ENCODE results near the gene PDZRN4. TPM values are rescaled to one million over a fixed set of nuclear protein-coding genes. Genes with fewer than 3 reads are reported as not detected.

Gene PDZRN4
- total RNA-seq, 1 experiment from 2014 or later: not detected

GRCh38 chr12:41530441-41530840, 342.3 kb downstream of the PDZRN4 start:
- ChIA-PET POLR2A (no interaction called here), CTCF (no interaction called here)
- intact Hi-C loops (cut with micrococcal nuclease; ENCODE audit: unreplicated experiment): no loop called here

GRCh38 chr12:41531147-41531829, 343.2 kb downstream of the PDZRN4 start:
- TF ChIP-seq, protein P1, sequence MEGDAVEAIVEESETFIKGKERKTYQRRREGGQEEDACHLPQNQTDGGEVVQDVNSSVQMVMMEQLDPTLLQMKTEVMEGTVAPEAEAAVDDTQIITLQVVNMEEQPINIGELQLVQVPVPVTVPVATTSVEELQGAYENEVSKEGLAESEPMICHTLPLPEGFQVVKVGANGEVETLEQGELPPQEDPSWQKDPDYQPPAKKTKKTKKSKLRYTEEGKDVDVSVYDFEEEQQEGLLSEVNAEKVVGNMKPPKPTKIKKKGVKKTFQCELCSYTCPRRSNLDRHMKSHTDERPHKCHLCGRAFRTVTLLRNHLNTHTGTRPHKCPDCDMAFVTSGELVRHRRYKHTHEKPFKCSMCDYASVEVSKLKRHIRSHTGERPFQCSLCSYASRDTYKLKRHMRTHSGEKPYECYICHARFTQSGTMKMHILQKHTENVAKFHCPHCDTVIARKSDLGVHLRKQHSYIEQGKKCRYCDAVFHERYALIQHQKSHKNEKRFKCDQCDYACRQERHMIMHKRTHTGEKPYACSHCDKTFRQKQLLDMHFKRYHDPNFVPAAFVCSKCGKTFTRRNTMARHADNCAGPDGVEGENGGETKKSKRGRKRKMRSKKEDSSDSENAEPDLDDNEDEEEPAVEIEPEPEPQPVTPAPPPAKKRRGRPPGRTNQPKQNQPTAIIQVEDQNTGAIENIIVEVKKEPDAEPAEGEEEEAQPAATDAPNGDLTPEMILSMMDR (IDR thresholded peaks at IDR 0.05; ENCODE audit: insufficient read depth in 1 of 2, low read depth in 1 of 2, low read length in 1 of 2, severe bottlenecking in 1 of 2, unreplicated experiment in 1 of 2): no peak
- Mint-ChIP-seq H3K9me3 (ENCODE audit: unreplicated experiment) (no peaks in the 10 kb centered on the region), H3K36me3 (ENCODE audit: insufficient read depth, unreplicated experiment) (no peaks in the 10 kb centered on the region), H3K4me1 (ENCODE audit: low read depth, unreplicated experiment) (no peaks in the 10 kb centered on the region), H3K27me3 (ENCODE audit: insufficient read depth, unreplicated experiment) (peaks cover 8% of the 10 kb centered on the region), H3K4me3 (ENCODE audit: unreplicated experiment) (no peak overlapping the region), H3K27ac (ENCODE audit: unreplicated experiment) (no peak overlapping the region)
- no peak overlapping the region for H3K4me3 ChIP-seq (ENCODE audit: low read depth, low read length)
- BruUV-seq (replicated peaks): no TSS peak
- DNase-seq: no peak
- no peaks in the 10 kb centered on the region for H3K9me3 ChIP-seq
- POLR2A ChIA-PET: no interaction called here
- no peaks in the 10 kb centered on the region for H3K4me1 ChIP-seq
- intact Hi-C loops (cut with micrococcal nuclease; ENCODE audit: unreplicated experiment): no loop called here
- CTCF ChIA-PET: no interaction called here
- no peaks in the 10 kb centered on the region for H3K36me3 ChIP-seq (ENCODE audit: control insufficient read depth, insufficient read depth, low read length)
- H3K27me3 ChIP-seq (replicated peaks; ENCODE audit: control insufficient read depth, insufficient read depth, low read length): no peaks in the 10 kb centered on the region

More at GRCh38 chr12:41530441-41530840, 342.3 kb downstream of the PDZRN4 start:
- Mint-ChIP-seq H3K4me3 (ENCODE audit: unreplicated experiment) (no peak overlapping the region), H3K4me1 (ENCODE audit: low read depth, unreplicated experiment) (no peaks in the 10 kb centered on the region), H3K9me3 (ENCODE audit: unreplicated experiment) (no peaks in the 10 kb centered on the region), H3K27ac (ENCODE audit: unreplicated experiment) (no peak overlapping the region), H3K36me3 (ENCODE audit: insufficient read depth, unreplicated experiment) (no peaks in the 10 kb centered on the region), H3K27me3 (ENCODE audit: insufficient read depth, unreplicated experiment) (peaks cover 6% of the 10 kb centered on the region)
- no peaks in the 10 kb centered on the region for H3K36me3 ChIP-seq (ENCODE audit: control insufficient read depth, insufficient read depth, low read length)
- H3K4me3 ChIP-seq (ENCODE audit: low read depth, low read length): no peak overlapping the region
- H3K4me1 ChIP-seq: no peaks in the 10 kb centered on the region
- no peaks in the 10 kb centered on the region for H3K27me3 ChIP-seq (replicated peaks; ENCODE audit: control insufficient read depth, insufficient read depth, low read length)
- BruUV-seq (replicated peaks): no TSS peak
- DNase-seq: no peak
- no peaks in the 10 kb centered on the region for H3K9me3 ChIP-seq
- TF ChIP-seq, protein P1 (IDR thresholded peaks at IDR 0.05; ENCODE audit: insufficient read depth in 1 of 2, low read depth in 1 of 2, low read length in 1 of 2, severe bottlenecking in 1 of 2, unreplicated experiment in 1 of 2): no peak

- Mint-ChIP-seq H3K36me3 (ENCODE audit: insufficient read depth, unreplicated experiment) (no peaks in the 10 kb centered on the region), H3K4me1 (ENCODE audit: low read depth, unreplicated experiment) (no peaks in the 10 kb centered on the region)
- H3K4me1 ChIP-seq: no peaks in the 10 kb centered on the region
Observed at GRCh38 chr12:41532072-41532471, 344.0 kb downstream of the PDZRN4 start.

More at GRCh38 chr12:41532072-41532471, 344.0 kb downstream of the PDZRN4 start:
- H3K27ac Mint-ChIP-seq (ENCODE audit: unreplicated experiment): no peak overlapping the region
- no peaks in the 10 kb centered on the region for H3K9me3 ChIP-seq
- H3K4me3 Mint-ChIP-seq (ENCODE audit: unreplicated experiment): no peak overlapping the region
- DNase-seq: no peak
- CTCF ChIA-PET: no interaction called here
- TF ChIP-seq, protein P1 (IDR thresholded peaks at IDR 0.05; ENCODE audit: insufficient read depth in 1 of 2, low read depth in 1 of 2, low read length in 1 of 2, severe bottlenecking in 1 of 2, unreplicated experiment in 1 of 2): no peak
- no peaks in the 10 kb centered on the region for H3K27me3 ChIP-seq (replicated peaks; ENCODE audit: control insufficient read depth, insufficient read depth, low read length)
- no peak overlapping the region for H3K4me3 ChIP-seq (ENCODE audit: low read depth, low read length)
- H3K36me3 ChIP-seq (ENCODE audit: control insufficient read depth, insufficient read depth, low read length): no peaks in the 10 kb centered on the region
- POLR2A ChIA-PET: no interaction called here
- intact Hi-C loops (cut with micrococcal nuclease; ENCODE audit: unreplicated experiment): no loop called here
- no TSS peak for BruUV-seq (replicated peaks)
- H3K9me3 Mint-ChIP-seq (ENCODE audit: unreplicated experiment): no peaks in the 10 kb centered on the region
- peaks cover 8% of the 10 kb centered on the region for H3K27me3 Mint-ChIP-seq (ENCODE audit: insufficient read depth, unreplicated experiment)

Data from Caco-2 (cell line).